Neural cell (in vitro differentiated cells): Measurements from ENCODE around the gene OVAAL. TPM values are rescaled to one million over a fixed set of nuclear protein-coding genes. Genes with fewer than 3 reads are reported as not detected.
A peak's percentile ranks its signal among the peaks of the same experiment; 100 is the strongest.

ENCODE experiments used
- H2AFZ ChIP-seq: fragments of 200-600, 300-800 bp; sonication (generic), shearing (Covaris generic); 2 replicates; pipeline ENCODE4 v1.6.0; 2014; ENCODE audit warnings: low read depth, mild to moderate bottlenecking, antibody characterized with exemption, low read length, moderate library complexity
- H3F3A ChIP-seq: fragments of 200-600 bp; shearing (Covaris generic); 2 replicates; pipeline ENCODE4 v1.6.1; 2016; ENCODE audit warnings: mild to moderate bottlenecking, moderate library complexity, mixed read lengths, antibody characterized with exemption, low read length; ENCODE audit not compliant: insufficient read depth, poor library complexity, severe bottlenecking
- H3K27ac ChIP-seq: fragments of 200-600, 300-800 bp; sonication (generic), shearing (Covaris generic); 2 replicates; pipeline ENCODE4 v1.5.1; 2014; ENCODE audit warnings: mild to moderate bottlenecking, low read length, moderate library complexity
- H3K27me3 ChIP-seq: fragments of 300-800, 200-600 bp; sonication (generic), shearing (Covaris generic); 2 replicates; pipeline ENCODE4 v1.6.0; 2014; ENCODE audit warnings: mild to moderate bottlenecking, low read depth, low read length, moderate library complexity; ENCODE audit not compliant: insufficient read depth
- H3K36me3 ChIP-seq: fragments of 300-800, 200-600 bp; sonication (generic), shearing (Covaris generic); 2 replicates; pipeline ENCODE4 v1.5.1; 2014; ENCODE audit warnings: mild to moderate bottlenecking, antibody characterized with exemption, low read length, moderate library complexity; ENCODE audit not compliant: insufficient read depth
- H3K4me2 ChIP-seq: fragments of 300-800, 200-600 bp; sonication (generic), shearing (Covaris generic); 2 replicates; pipeline ENCODE4 v1.6.0; 2014; ENCODE audit warnings: mild to moderate bottlenecking, low read length
- H3K4me3 ChIP-seq: fragments of 300-800, 200-600 bp; sonication (generic), shearing (Covaris generic); 2 replicates; pipeline ENCODE4 v1.5.1; 2014; ENCODE audit warnings: mild to moderate bottlenecking, low read length, moderate library complexity
- H3K79me2 ChIP-seq: fragments of 200-600 bp; shearing (Covaris generic); replicated peaks from 2 replicates; pipeline ENCODE4 v1.6.0; 2014; ENCODE audit warnings: mild to moderate bottlenecking, low read length, moderate library complexity; ENCODE audit not compliant: insufficient read depth
- H3K9ac ChIP-seq: fragments of 300-800, 200-600 bp; sonication (generic), shearing (Covaris generic); 2 replicates; pipeline ENCODE4 v1.6.1; 2016; ENCODE audit warnings: mild to moderate bottlenecking, low read length, mixed read lengths
- H3K9me2 ChIP-seq: fragments of 200-600 bp; shearing (Covaris generic); 2 replicates; pipeline ENCODE4 v1.6.1; 2016; ENCODE audit warnings: mild to moderate bottlenecking, low read length, mixed read lengths; ENCODE audit not compliant: insufficient read depth
- H3K9me3 ChIP-seq: fragments of 200-600, 300-800 bp; sonication (generic), shearing (Covaris generic); 2 replicates; pipeline ENCODE4 v1.6.1; 2016; ENCODE audit warnings: mild to moderate bottlenecking, mixed run types, low read length, moderate library complexity, mixed read lengths
- H4K20me1 ChIP-seq: fragments of 200-600 bp; shearing (Covaris generic); 2 replicates; pipeline ENCODE4 v1.6.1; 2016; ENCODE audit warnings: mild to moderate bottlenecking, mixed run types; ENCODE audit not compliant: insufficient read depth
- EP300 ChIP-seq: fragments of 450-650 bp; conservative IDR thresholded peaks from 2 replicates; pipeline ENCODE4 v1.6.1; 2014; ENCODE audit warnings: antibody characterized with exemption, mild to moderate bottlenecking, moderate library complexity; ENCODE audit not compliant: poor library complexity, severe bottlenecking
- EZH2 ChIP-seq: fragments of 200-600, 300-800 bp; shearing (Covaris generic), sonication (generic); IDR thresholded peaks from 2 replicates; pipeline ENCODE4 v1.6.1; 2014; ENCODE audit warnings: antibody characterized with exemption, low read length, borderline replicate concordance, mild to moderate bottlenecking; ENCODE audit not compliant: insufficient read depth, poor library complexity, severe bottlenecking
- MXI1 ChIP-seq: fragments of 450-650 bp; conservative IDR thresholded peaks from 2 replicates; pipeline ENCODE4 v1.6.1; 2014; ENCODE audit warnings: antibody characterized with exemption, mild to moderate bottlenecking; ENCODE audit not compliant: poor library complexity, severe bottlenecking
- POLR2AphosphoS5 ChIP-seq: IDR thresholded peaks from 2 replicates; pipeline ENCODE4 v1.6.1; 2012
- RAD21 ChIP-seq: fragments of 450-650 bp; conservative IDR thresholded peaks from 2 replicates; pipeline ENCODE4 v1.6.1; 2014; ENCODE audit warnings: antibody characterized with exemption, mild to moderate bottlenecking, moderate library complexity
- SMC3 ChIP-seq: fragments of 450-650 bp; conservative IDR thresholded peaks from 2 replicates; pipeline ENCODE4 v1.6.1; 2014; ENCODE audit warnings: antibody characterized with exemption, mild to moderate bottlenecking, moderate library complexity; ENCODE audit not compliant: poor library complexity
- TAF1 ChIP-seq: IDR thresholded peaks from 2 replicates; pipeline ENCODE4 v1.6.1; 2012; ENCODE audit warnings: low read depth
- polyA plus RNA-seq: library from polyadenylated mRNA; depleted of rRNA; stranded (reverse); fragments of >200 nt; gene quantifications from 2 replicates; pipeline ENCODE4 v1.2.3, GENCODE V29; 2014
- TF ChIP-seq, protein P1 (sequence below): fragments of 450-650 bp; IDR thresholded peaks from 2 replicates; pipeline ENCODE4 v1.5.1; 2014; ENCODE audit warnings: antibody characterized with exemption, mild to moderate bottlenecking, moderate library complexity; ENCODE audit not compliant: poor library complexity, severe bottlenecking
- TF ChIP-seq, protein P2 (sequence below): IDR thresholded peaks from 2 replicates; pipeline ENCODE4 v1.6.1; 2012; ENCODE audit warnings: borderline replicate concordance

Gene OVAAL
- polyA plus RNA-seq, 1 donor from 2014 or later, result not detected

GRCh38 chr1:180524915-180525714 is 33.6 kb upstream of the OVAAL start:
- Histone ChIP-seq H3K9ac (peak overlapping the region; percentile 24), H3F3A (no peaks in the 10 kb centered on the region), H4K20me1 (no peaks in the 10 kb centered on the region), H3K27ac (no peak overlapping the region), H3K9me2 (no peaks in the 10 kb centered on the region), H3K79me2 (no peaks in the 10 kb centered on the region), H3K36me3 (no peaks in the 10 kb centered on the region), H3K27me3 (no peaks in the 10 kb centered on the region), H3K9me3 (no peaks in the 10 kb centered on the region), H2AFZ (no peak overlapping the region), H3K4me3 (no peak overlapping the region), H3K4me2 (peak overlapping the region; percentile 5)
- TF ChIP-seq, protein P1, sequence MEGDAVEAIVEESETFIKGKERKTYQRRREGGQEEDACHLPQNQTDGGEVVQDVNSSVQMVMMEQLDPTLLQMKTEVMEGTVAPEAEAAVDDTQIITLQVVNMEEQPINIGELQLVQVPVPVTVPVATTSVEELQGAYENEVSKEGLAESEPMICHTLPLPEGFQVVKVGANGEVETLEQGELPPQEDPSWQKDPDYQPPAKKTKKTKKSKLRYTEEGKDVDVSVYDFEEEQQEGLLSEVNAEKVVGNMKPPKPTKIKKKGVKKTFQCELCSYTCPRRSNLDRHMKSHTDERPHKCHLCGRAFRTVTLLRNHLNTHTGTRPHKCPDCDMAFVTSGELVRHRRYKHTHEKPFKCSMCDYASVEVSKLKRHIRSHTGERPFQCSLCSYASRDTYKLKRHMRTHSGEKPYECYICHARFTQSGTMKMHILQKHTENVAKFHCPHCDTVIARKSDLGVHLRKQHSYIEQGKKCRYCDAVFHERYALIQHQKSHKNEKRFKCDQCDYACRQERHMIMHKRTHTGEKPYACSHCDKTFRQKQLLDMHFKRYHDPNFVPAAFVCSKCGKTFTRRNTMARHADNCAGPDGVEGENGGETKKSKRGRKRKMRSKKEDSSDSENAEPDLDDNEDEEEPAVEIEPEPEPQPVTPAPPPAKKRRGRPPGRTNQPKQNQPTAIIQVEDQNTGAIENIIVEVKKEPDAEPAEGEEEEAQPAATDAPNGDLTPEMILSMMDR, result no peak
- no peak for TF ChIP-seq SMC3
- no peak for TF ChIP-seq POLR2AphosphoS5
- no peak for TF ChIP-seq EP300
- no peak for TF ChIP-seq TAF1
- TF ChIP-seq MXI1, result no peak
- TF ChIP-seq, protein P2, sequence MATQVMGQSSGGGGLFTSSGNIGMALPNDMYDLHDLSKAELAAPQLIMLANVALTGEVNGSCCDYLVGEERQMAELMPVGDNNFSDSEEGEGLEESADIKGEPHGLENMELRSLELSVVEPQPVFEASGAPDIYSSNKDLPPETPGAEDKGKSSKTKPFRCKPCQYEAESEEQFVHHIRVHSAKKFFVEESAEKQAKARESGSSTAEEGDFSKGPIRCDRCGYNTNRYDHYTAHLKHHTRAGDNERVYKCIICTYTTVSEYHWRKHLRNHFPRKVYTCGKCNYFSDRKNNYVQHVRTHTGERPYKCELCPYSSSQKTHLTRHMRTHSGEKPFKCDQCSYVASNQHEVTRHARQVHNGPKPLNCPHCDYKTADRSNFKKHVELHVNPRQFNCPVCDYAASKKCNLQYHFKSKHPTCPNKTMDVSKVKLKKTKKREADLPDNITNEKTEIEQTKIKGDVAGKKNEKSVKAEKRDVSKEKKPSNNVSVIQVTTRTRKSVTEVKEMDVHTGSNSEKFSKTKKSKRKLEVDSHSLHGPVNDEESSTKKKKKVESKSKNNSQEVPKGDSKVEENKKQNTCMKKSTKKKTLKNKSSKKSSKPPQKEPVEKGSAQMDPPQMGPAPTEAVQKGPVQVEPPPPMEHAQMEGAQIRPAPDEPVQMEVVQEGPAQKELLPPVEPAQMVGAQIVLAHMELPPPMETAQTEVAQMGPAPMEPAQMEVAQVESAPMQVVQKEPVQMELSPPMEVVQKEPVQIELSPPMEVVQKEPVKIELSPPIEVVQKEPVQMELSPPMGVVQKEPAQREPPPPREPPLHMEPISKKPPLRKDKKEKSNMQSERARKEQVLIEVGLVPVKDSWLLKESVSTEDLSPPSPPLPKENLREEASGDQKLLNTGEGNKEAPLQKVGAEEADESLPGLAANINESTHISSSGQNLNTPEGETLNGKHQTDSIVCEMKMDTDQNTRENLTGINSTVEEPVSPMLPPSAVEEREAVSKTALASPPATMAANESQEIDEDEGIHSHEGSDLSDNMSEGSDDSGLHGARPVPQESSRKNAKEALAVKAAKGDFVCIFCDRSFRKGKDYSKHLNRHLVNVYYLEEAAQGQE, result no peak
- no peak for TF ChIP-seq RAD21
- no peak for TF ChIP-seq EZH2

- no peak for TF ChIP-seq RAD21
- TF ChIP-seq, protein P1, result no peak
- TF ChIP-seq, protein P2, result no peak
- no peak for TF ChIP-seq EP300
- no peak for TF ChIP-seq MXI1
- TF ChIP-seq POLR2AphosphoS5, result no peak
- TF ChIP-seq TAF1, result no peak
- no peak for TF ChIP-seq EZH2
- TF ChIP-seq SMC3, result no peak
- no peaks in the 10 kb centered on the region for H3K9me2 ChIP-seq
These were observed 33.1 kb upstream of the OVAAL start for GRCh38 chr1:180525715-180526039.

More at GRCh38 chr1:180525715-180526039, 33.1 kb upstream of the OVAAL start:
- H3K4me3 ChIP-seq, result no peak overlapping the region
- no peaks in the 10 kb centered on the region for H3K9me3 ChIP-seq
- peak overlapping the region; percentile 24 for H3K9ac ChIP-seq
- H3F3A ChIP-seq, result no peaks in the 10 kb centered on the region
- peak overlapping the region; percentile 5 for H3K4me2 ChIP-seq
- H4K20me1 ChIP-seq, result no peaks in the 10 kb centered on the region
- H3K27ac ChIP-seq, result no peak overlapping the region
- H3K27me3 ChIP-seq, result no peaks in the 10 kb centered on the region
- no peak overlapping the region for H2AFZ ChIP-seq
- H3K79me2 ChIP-seq, result no peaks in the 10 kb centered on the region
- H3K36me3 ChIP-seq, result no peaks in the 10 kb centered on the region
